ENCODE data around the gene EHD4. TPM values are rescaled to one million over a fixed set of nuclear protein-coding genes. Genes with fewer than 3 reads are reported as not detected.
A peak's percentile ranks its signal among the peaks of the same experiment; 100 is the strongest.

Gene EHD4
- total and polyA plus RNA-seq, 2 donors = 7.3 to 11.8 TPM

DNA sequence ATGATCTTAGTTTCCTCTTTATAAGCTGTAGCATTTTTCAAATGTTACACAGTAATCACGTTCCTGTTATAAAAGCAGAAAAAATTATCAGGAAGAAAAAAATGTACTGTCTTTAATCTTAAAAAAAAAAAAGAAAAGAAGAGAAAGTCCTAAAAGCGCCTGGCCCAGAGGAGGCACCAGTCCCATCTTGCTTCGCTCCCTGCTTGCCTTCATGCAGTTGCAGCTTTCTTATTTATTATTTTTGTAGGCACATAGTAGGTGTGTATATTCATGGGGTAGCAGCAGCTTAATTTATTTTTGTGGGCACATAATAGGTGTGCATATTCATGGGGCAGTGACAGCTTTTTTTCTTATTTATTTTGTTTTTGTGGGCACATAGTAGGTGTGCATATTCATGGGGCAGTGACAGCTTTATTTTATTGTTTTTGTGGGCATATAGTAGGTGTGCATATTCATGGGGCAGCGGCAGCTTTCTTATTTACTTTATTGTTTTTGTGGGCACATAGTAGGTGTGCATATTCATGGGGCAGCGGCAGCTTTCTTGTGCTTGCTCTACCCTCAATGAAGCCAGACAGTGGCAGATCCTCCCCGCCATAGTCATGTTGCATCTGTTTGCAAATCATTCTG lies 5.5 kb upstream of the EHD4 start:
- Histone ChIP-seq H3K36me3 (ENCODE audit: control insufficient read depth in 2 of 2, insufficient read depth in 2 of 2, low read length in 1 of 2) (no peaks in the 10 kb centered on the region), H3K4me3 (ENCODE audit: low read length in 2 of 2) (no peak overlapping the region), H3K27me3 (ENCODE audit: control insufficient read depth in 2 of 2, insufficient read depth in 1 of 2, low read length in 1 of 2) (peaks cover 0 to 8% of the 10 kb centered on the region in 2 donors), H3K9me3 (ENCODE audit: control insufficient read depth in 2 of 2, insufficient read depth in 1 of 2, low read length in 1 of 2) (no peaks in the 10 kb centered on the region), H3K4me1 (ENCODE audit: control insufficient read depth in 2 of 2, insufficient read depth in 2 of 2, low read length in 2 of 2) (peaks cover 0 to 5% of the 10 kb centered on the region in 2 donors), H3K27ac (ENCODE audit: low read depth in 1 of 2, low read length in 1 of 2) (no peak overlapping the region)
- DNase-seq (ENCODE audit: low read depth in 6 of 9, low spot score in 9 of 9) = no peak
- 89% methylated on average over 6 of the region's 6 CpGs for WGBS

DNA sequence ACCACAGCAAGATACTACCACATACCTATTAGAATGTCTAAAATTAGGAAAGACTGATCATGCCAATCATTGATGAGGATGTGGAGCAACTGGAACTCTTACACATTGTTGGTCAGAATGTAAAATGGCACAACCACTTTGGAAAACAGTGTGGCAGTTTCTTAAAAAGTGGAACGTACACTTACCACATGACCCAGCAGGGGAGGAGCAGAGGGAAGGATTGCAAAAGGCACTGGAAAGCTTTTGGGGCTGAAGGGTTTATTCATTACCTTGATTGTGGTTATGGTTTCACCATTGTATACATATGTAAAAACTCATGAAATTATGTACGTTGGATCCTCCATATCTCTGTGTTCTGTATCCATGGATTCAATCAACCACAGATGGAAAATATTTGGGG lies 3.3 kb upstream of the EHD4 start:
- Histone ChIP-seq H3K4me1 (ENCODE audit: control insufficient read depth in 2 of 2, insufficient read depth in 2 of 2, low read length in 2 of 2) (peaks cover 6 to 10% of the 10 kb centered on the region in 2 donors), H3K4me3 (ENCODE audit: low read length in 2 of 2) (no peak overlapping the region), H3K36me3 (ENCODE audit: control insufficient read depth in 2 of 2, insufficient read depth in 2 of 2, low read length in 1 of 2) (no peaks in the 10 kb centered on the region), H3K9me3 (ENCODE audit: control insufficient read depth in 2 of 2, insufficient read depth in 1 of 2, low read length in 1 of 2) (no peaks in the 10 kb centered on the region), H3K27ac (ENCODE audit: low read depth in 1 of 2, low read length in 1 of 2) (no peak overlapping the region), H3K27me3 (ENCODE audit: control insufficient read depth in 2 of 2, insufficient read depth in 1 of 2, low read length in 1 of 2) (peaks cover 0 to 17% of the 10 kb centered on the region in 2 donors)
- WGBS = 78% methylated on average over 2 of the region's 2 CpGs
- no peak for DNase-seq (ENCODE audit: low read depth in 6 of 9, low spot score in 9 of 9)

DNA sequence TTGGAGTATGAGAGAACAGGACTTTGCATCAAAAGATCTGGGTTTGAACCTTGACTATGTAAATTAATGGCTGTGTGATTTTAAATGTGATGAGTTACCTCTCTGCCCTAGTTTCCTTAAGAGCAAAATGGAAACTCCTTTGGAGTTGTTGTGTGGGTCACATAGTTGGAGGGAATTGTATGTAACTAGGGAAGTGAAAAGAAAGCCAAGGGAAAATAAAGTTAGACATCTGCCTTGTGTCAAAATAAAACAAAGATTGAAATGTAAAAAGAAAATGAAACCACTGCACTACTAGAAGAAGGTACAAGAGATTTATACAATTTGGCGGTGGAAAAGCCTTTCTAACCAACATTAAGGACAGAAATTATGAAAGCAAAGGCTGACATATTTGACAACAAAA lies 1.7 kb upstream of the EHD4 start:
- H3K4me3 ChIP-seq (ENCODE audit: low read length in 2 of 2) = no peak overlapping the region
- no peak for DNase-seq (ENCODE audit: low read depth in 6 of 9, low spot score in 9 of 9)
- H3K36me3 ChIP-seq (ENCODE audit: control insufficient read depth in 2 of 2, insufficient read depth in 2 of 2, low read length in 1 of 2) = no peaks in the 10 kb centered on the region
- WGBS = 89% methylated on average over 1 of the region's 1 CpG
- H3K4me1 ChIP-seq (ENCODE audit: control insufficient read depth in 2 of 2, insufficient read depth in 2 of 2, low read length in 2 of 2) = peaks cover 8 to 15% of the 10 kb centered on the region in 2 donors
- H3K27me3 ChIP-seq (ENCODE audit: control insufficient read depth in 2 of 2, insufficient read depth in 1 of 2, low read length in 1 of 2) = peaks cover 0 to 24% of the 10 kb centered on the region in 2 donors
- H3K9me3 ChIP-seq (ENCODE audit: control insufficient read depth in 2 of 2, insufficient read depth in 1 of 2, low read length in 1 of 2) = no peaks in the 10 kb centered on the region
- H3K27ac ChIP-seq (ENCODE audit: low read depth in 1 of 2, low read length in 1 of 2) = no peak overlapping the region

DNA sequence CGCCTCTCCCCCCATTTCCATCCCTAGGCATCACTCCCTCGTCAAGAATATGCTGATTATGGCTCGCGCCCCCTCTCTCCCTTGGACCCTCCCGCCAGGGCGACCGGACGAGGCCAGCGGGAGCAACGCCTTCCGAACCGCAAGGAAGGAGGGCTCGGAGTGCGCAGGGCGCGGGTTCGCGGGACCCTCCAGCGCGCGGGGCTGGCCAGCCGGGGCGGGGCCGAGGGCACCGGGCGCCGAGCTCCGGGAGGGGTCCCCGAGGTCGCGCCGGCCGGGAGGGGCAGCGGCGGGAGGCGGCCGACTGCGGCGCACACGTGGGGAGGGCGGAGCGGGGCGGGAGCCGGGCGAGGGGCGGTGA lies 483 bp downstream of the EHD4 start:
- Histone ChIP-seq H3K36me3 (ENCODE audit: control insufficient read depth in 2 of 2, insufficient read depth in 2 of 2, low read length in 1 of 2) (no peaks in the 10 kb centered on the region), H3K27ac (ENCODE audit: low read depth in 1 of 2, low read length in 1 of 2) (peak overlapping the region; percentile 2 to 89), H3K4me1 (ENCODE audit: control insufficient read depth in 2 of 2, insufficient read depth in 2 of 2, low read length in 2 of 2) (peaks cover 8 to 15% of the 10 kb centered on the region in 2 donors), H3K27me3 (ENCODE audit: control insufficient read depth in 2 of 2, insufficient read depth in 1 of 2, low read length in 1 of 2) (peaks cover 0 to 22% of the 10 kb centered on the region in 2 donors), H3K9me3 (ENCODE audit: control insufficient read depth in 2 of 2, insufficient read depth in 1 of 2, low read length in 1 of 2) (no peaks in the 10 kb centered on the region), H3K4me3 (ENCODE audit: low read length in 2 of 2) (peak overlapping the region; percentile 53 to 78)
- WGBS = 1% methylated on average over 46 of the region's 46 CpGs
- DNase-seq (ENCODE audit: low read depth in 6 of 9, low spot score in 9 of 9) = no peak

DNA sequence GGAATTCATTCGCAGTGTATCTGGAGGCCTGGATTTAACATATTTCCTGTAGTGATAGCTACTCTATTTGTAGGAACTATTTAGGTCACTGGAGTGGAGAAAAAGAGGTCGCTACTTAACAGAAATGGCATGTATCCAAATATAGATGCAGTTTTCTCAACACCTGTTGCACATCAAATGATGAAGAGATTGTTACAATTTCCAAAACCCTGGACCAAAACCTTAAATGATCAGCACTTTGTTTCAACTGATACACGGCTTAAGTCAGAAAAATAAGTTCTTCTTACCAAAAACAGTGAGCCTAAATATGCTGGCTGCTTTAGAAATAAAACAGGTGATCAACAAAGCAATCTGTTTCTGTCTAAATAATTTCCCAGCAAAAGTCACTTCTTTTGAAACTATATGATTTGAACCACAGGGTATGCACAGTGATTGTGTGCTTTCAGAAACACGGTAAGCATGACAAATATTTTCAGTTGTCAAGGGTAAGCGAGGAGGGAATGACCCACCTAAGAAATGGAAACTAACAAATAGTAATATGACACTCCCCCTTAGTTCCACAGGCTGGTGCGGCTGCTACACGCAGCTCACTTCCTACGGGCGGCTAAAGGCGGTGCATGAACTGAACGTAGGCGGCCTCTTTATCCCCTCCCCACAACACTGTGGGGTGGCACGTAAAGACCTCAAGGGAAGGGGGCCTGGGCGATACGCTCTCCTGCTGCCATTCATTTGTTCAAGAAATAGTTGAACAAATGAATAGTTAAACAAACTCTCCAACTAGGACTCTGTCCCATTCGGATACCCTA lies 1.1 kb downstream of the EHD4 start:
- Histone ChIP-seq H3K27ac (ENCODE audit: low read depth in 1 of 2, low read length in 1 of 2) (peak overlapping the region; percentile 30 to 89), H3K27me3 (ENCODE audit: control insufficient read depth in 2 of 2, insufficient read depth in 1 of 2, low read length in 1 of 2) (peaks cover 0 to 22% of the 10 kb centered on the region in 2 donors), H3K36me3 (ENCODE audit: control insufficient read depth in 2 of 2, insufficient read depth in 2 of 2, low read length in 1 of 2) (no peaks in the 10 kb centered on the region), H3K4me3 (ENCODE audit: low read length in 2 of 2) (peak overlapping the region; percentile 33 to 78), H3K4me1 (ENCODE audit: control insufficient read depth in 2 of 2, insufficient read depth in 2 of 2, low read length in 2 of 2) (peaks cover 8 to 15% of the 10 kb centered on the region in 2 donors), H3K9me3 (ENCODE audit: control insufficient read depth in 2 of 2, insufficient read depth in 1 of 2, low read length in 1 of 2) (no peaks in the 10 kb centered on the region)
- 11% methylated on average over 16 of the region's 16 CpGs for WGBS
- peak; percentile 17 to 71 (median 38) for DNase-seq (ENCODE audit: low read depth in 6 of 9, low spot score in 9 of 9)

DNA sequence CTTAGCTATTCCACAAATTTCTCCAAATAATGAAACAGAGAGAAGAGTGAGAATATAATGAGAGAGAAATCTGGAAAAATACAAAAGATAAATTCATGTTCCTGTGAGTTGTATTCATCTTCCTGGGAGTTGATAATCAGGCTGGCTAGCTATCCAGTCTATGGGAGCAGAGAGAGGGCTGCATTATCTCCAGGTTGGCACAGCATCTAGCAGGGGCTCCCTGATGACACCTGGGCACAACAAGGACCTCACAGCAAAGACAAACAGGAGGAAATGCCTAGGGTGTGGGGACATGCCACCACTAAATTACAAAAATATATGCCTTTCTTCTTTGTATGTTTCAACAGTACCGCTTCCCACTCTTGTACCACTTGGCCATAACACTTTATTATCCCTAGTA lies 1.9 kb downstream of the EHD4 start:
- no peak overlapping the region for H3K4me3 ChIP-seq (ENCODE audit: low read length in 2 of 2)
- H3K9me3 ChIP-seq (ENCODE audit: control insufficient read depth in 2 of 2, insufficient read depth in 1 of 2, low read length in 1 of 2) = no peaks in the 10 kb centered on the region
- peaks cover 0 to 19% of the 10 kb centered on the region in 2 donors for H3K27me3 ChIP-seq (ENCODE audit: control insufficient read depth in 2 of 2, insufficient read depth in 1 of 2, low read length in 1 of 2)
- H3K36me3 ChIP-seq (ENCODE audit: control insufficient read depth in 2 of 2, insufficient read depth in 2 of 2, low read length in 1 of 2) = no peaks in the 10 kb centered on the region
- WGBS = 96% methylated on average over 1 of the region's 1 CpG
- H3K4me1 ChIP-seq (ENCODE audit: control insufficient read depth in 2 of 2, insufficient read depth in 2 of 2, low read length in 2 of 2) = peaks cover 8 to 15% of the 10 kb centered on the region in 2 donors
- DNase-seq (ENCODE audit: low read depth in 6 of 9, low spot score in 9 of 9) = no peak
- no peak overlapping the region for H3K27ac ChIP-seq (ENCODE audit: low read depth in 1 of 2, low read length in 1 of 2)

DNA sequence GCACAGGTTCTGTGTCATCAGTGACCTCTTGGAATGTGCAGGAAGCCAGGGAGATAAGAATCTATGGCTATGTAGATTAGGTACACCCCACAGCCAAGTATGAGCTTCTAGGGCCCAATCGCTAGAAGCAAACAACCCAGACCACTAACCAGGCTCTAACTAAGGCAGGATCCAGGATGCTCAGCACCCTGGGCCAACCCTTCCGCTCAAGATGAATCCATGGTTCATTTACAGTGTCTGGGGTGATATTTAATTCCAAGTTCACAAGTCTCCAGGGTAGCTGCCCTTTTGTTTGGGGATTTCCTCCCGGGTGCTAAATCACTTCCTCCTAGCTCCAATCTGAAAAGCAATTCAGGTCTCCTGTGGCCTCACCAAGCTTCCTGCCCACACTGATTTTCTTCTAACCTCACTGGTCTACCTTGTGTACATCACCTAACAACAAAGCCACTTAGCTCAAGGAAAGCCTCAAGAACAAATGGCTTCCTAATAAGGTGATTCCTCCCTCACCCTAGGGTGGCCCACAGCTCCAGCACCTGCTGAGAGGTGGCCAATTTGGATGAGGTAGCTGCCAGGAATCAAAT lies 2.4 kb downstream of the EHD4 start:
- H3K4me3 ChIP-seq (ENCODE audit: low read length in 2 of 2) = no peak overlapping the region
- peaks cover 0 to 19% of the 10 kb centered on the region in 2 donors for H3K27me3 ChIP-seq (ENCODE audit: control insufficient read depth in 2 of 2, insufficient read depth in 1 of 2, low read length in 1 of 2)
- no peaks in the 10 kb centered on the region for H3K9me3 ChIP-seq (ENCODE audit: control insufficient read depth in 2 of 2, insufficient read depth in 1 of 2, low read length in 1 of 2)
- no peak overlapping the region for H3K27ac ChIP-seq (ENCODE audit: low read depth in 1 of 2, low read length in 1 of 2)
- 67% methylated on average over 3 of the region's 3 CpGs for WGBS
- H3K36me3 ChIP-seq (ENCODE audit: control insufficient read depth in 2 of 2, insufficient read depth in 2 of 2, low read length in 1 of 2) = no peaks in the 10 kb centered on the region
- peak in 1 of 9 donors; percentile 34 for DNase-seq (ENCODE audit: low read depth in 6 of 9, low spot score in 9 of 9)
- peaks cover 8 to 15% of the 10 kb centered on the region in 2 donors for H3K4me1 ChIP-seq (ENCODE audit: control insufficient read depth in 2 of 2, insufficient read depth in 2 of 2, low read length in 2 of 2)

DNA sequence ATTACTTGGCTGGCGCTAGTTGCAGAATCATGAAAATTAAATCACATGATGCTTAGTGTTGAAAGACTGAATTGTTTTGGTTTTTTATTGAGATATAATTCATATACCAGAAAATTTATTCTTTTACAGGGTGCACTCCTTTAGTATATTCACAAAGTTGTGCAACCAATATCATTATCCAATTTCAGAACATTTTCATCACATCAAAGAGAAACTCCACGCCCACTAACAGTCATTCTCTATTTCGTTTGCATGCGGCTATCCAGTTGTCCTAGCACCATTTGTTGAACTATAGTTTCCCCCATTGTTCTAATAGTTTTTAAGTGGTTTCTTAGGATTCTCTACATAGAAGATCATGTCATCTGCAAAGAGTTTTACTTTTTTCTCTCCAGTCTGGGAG lies 3.7 kb downstream of the EHD4 start:
- Histone ChIP-seq H3K27ac (ENCODE audit: low read depth in 1 of 2, low read length in 1 of 2) (no peak overlapping the region), H3K4me3 (ENCODE audit: low read length in 2 of 2) (no peak overlapping the region)

More for the DNA sequence above, 3.7 kb downstream of the EHD4 start:
- WGBS = 95% methylated on average over 4 of the region's 4 CpGs
- H3K9me3 ChIP-seq (ENCODE audit: control insufficient read depth in 2 of 2, insufficient read depth in 1 of 2, low read length in 1 of 2) = no peaks in the 10 kb centered on the region
- peaks cover 0 to 18% of the 10 kb centered on the region in 2 donors for H3K27me3 ChIP-seq (ENCODE audit: control insufficient read depth in 2 of 2, insufficient read depth in 1 of 2, low read length in 1 of 2)
- DNase-seq (ENCODE audit: low read depth in 6 of 9, low spot score in 9 of 9) = no peak
- no peaks in the 10 kb centered on the region for H3K36me3 ChIP-seq (ENCODE audit: control insufficient read depth in 2 of 2, insufficient read depth in 2 of 2, low read length in 1 of 2)
- H3K4me1 ChIP-seq (ENCODE audit: control insufficient read depth in 2 of 2, insufficient read depth in 2 of 2, low read length in 2 of 2) = peaks cover 8 to 15% of the 10 kb centered on the region in 2 donors
